ENCODE data around the gene AZIN2. TPM values are rescaled to one million over a fixed set of nuclear protein-coding genes. Genes with fewer than 3 reads are reported as not detected.
"Not testable (repeated sequence)": the region's sequence is repeated elsewhere in the genome, so short reads cannot be mapped to it uniquely, and the experiment has no call there.

AZIN2 gene
- total RNA-seq, result 12.4 TPM

DNA sequence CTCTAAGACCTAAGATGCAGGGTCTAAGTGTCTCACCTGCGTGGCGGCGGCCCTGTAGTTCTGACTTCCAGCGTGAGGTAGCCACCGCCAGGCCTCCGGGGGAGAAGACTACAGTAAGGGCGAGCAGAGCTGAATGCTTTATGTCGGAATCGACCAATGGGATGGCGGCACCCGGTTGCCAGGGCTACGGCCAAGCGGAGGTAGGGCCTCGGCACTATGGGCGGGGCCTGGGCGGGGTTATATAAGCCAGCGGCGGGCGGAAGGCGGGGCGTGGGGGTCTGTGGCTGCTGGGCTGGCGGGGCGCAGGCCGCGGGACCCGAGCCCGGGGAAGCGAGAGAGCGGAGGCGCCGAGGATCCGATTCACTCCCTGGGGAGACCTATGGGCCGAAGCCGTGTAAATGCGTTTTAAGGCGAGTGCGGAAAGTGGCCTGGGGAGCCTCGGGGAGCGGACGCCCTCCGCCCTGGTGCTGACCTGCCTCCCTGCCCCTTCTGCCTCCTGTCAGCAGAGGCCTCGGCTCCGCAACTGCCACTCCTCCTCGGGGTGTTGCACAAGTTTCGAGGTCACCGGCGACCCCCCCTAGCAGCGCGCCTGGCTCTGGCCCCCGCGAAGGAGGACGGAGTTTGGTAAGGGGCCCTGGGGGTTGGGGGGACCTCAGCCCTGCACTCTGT lies at the start of gene AZIN2:
Gene AZIN2, plus strand, starts transcription at position 269 of the 669 bp plus-strand sequence. CDS start 1,097 bp downstream, outside the sequence.
- intact Hi-C loops (cut with DNase I), result no loop called here
- DNase-seq (ENCODE audit: low spot score) (peak; percentile 99), ATAC-seq (peak; percentile 99)

DNA sequence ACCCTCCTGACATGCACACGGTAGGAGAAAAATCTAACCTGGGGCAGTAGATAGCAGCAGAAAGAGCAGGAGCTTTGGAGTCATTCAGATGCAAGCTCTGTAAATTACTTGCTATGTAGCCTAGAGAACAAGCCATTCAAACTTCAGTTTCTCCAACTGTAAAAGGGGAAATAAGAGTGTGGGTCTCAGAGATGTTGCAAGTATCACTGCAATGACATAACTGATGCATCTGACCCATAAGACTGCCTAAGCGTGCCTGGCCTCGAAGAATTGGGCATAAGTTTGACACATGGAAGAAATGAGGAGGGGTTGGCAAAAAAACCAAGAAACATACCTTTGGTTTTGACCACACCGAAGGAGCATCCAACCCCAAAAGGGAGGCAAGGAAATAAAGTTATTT lies 49.4 kb upstream of the AZIN2 start:
- ATAC-seq (no peak), DNase-seq (ENCODE audit: low spot score) (no peak)
- intact Hi-C loops (cut with DNase I), result no loop called here

DNA sequence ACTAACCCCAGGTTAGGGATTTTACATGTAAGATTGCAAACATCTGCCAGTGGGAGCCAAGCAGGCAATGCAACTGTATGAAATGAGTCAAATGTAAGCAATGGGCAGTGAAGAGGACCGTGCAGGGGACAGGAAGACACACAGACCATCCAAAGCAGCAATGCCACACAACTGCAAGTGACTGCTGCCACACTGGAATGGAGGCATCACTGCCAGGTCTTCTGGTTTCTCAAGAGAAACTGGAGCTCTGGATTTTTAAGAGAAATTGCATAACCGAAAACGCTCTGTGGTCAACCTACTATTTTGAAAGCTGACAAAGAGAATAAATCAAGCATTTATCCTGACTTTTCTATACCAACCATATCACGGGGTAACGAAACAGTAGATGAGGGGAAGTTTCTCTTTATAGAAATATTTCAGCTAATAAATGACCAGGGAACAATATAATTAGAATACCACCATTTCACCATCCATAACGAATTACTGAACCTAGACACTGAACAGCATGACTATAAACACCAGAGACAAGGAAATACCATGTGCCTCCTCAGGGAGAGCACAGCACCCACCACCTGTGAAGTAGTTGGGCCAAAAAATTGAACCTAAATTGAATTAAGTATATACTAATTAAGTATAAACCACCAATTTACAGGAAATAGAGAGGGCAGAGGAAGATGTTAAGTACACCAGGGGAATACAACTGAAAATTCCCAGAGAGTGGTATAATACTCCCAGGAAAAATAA lies 48.7 kb upstream of the AZIN2 start:
- DNase-seq (ENCODE audit: low spot score) (no peak), ATAC-seq (no peak)
- intact Hi-C loops (cut with DNase I), result no loop called here

DNA sequence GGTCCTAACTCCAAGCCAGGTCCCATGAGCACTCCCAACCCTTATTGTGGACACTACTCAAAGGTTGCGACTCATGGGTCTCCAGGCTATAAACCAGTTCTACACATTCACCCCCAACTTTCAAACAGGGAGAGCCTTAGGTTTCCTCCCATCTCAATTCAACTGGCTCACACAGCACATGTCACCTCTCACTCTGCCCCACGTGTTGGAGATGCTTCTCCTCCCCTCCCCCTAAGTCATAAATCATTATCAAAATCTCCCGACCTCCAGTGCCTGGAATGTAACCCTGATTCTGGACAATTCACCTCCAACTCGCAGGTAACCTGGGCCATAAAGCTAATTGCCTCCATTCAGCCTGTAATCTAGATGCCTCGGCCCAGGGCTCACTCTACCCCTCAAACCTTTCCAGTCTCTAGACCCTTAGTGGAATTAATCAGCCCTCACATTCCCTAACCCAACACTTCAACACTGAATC lies 44.9 kb upstream of the AZIN2 start:
- ATAC-seq (peak; percentile 9), DNase-seq (ENCODE audit: low spot score) (no peak)
- intact Hi-C loops (cut with DNase I), result no loop called here

DNA sequence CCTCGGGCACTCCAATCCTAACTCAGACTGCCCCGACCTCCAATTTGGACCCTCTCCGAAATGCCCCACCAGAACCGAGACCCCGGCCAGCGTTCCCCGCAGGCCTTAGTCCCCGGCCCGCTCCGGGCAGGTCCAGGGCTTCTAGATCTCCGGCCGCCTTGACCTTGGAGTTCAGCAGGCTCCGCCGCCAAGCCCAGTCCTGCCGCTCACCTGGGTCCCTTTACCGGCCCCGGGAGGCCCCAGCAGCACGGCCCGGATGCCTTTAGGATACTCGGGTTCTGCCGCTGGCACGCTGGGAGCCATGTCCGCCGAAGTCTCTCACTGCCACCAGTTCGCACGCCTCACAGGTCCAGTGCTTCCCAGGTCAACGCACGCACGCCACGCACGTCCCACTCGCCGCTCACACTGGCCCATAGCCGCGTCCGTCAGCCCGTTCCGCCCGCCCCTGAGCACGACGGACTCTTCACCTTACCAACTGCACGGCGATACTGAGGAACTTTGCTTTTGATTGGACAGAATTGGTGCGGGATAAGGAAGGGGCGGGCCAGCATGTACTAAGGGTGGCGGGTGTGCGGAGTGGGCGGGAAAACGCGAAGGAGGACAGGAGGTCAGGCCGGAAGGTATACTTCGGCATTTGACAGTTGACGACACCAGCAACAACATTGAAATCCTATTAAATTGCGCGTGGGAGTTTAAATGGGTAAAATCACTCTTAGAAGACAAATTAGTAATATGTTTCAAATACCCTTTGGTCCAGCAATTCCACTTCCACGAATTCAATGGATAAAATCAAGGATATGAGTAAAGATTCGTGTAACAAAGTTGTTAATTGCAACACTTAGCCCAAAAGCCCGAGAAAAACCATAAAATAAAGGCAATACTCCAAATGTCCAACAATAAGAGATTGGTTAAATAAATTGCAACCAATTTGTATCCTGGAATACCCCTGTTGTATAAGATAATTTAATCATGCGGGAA lies 44.1 kb upstream of the AZIN2 start, which contains the start of gene AK2:
Gene AK2, minus strand, starts transcription at position 358 of the 978 bp plus-strand sequence. Its CDS starts 55 bp downstream, at position 303.
- intact Hi-C loops (cut with DNase I), result no loop called here
- DNase-seq (ENCODE audit: low spot score) (peak; percentile 96), ATAC-seq (peak; percentile 100)

DNA sequence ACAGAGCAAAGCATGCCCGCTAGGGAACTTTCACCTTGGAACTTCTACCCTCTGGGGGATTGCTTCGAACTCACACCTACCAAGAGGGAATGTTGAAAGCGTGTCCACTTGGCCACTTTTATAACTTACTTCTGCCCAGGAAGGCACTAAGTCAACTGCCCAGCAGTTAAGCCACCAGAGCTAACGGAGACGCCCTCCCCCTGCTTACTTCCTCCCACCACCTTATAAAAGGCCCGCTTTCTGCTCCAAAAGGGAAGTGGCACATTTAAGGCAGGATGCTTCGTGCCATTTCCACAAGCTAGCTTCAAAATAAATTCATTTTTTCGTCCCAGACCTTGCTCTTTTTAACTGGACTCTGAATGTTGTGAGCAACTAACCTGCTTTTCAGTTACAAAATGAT lies 41.1 kb upstream of the AZIN2 start:
- DNase-seq (ENCODE audit: low spot score) (no peak), ATAC-seq (no peak)
- intact Hi-C loops (cut with DNase I), result no loop called here

DNA sequence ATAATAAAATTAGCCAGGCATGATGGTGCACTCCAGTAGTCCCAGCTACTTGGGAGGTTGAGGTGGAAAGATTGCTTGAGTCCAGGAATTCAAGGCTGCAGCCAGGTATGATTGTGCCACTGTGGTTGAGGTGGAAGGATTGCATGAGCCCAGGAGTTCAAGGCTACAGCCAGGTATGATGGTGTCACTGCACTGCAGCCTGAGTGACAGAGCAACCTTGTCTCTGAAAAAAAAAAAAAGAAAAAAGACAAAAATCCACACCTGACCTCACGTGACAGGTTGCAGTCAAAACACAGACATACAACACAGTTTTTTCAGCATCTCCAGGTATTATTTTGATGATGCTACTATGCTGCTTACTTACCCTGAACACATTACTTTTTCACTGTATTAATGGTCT lies 39.9 kb upstream of the AZIN2 start:
- DNase-seq (ENCODE audit: low spot score) (no peak), ATAC-seq (no peak)
- intact Hi-C loops (cut with DNase I), result no loop called here

DNA sequence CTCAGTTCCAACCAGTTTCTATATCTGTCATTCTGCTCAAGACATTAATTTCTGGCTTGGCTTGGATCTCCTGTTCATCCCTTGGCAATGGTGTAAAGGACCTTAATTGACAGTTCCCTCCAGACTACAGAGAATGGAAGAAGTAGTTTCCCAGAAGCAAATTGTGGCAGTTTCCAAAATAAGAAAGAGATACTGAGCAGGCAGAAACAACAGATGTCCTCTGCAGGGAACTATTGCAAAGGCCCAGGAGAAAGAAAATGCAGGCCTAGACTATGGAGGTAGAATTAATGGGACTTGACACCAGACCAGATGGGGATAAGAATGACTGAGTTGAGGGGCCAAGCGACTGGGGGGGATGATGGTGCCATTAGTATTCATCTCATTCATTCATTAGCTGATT lies 38.1 kb upstream of the AZIN2 start:
- DNase-seq (ENCODE audit: low spot score) (no peak), ATAC-seq (no peak)
- intact Hi-C loops (cut with DNase I), result no loop called here

DNA sequence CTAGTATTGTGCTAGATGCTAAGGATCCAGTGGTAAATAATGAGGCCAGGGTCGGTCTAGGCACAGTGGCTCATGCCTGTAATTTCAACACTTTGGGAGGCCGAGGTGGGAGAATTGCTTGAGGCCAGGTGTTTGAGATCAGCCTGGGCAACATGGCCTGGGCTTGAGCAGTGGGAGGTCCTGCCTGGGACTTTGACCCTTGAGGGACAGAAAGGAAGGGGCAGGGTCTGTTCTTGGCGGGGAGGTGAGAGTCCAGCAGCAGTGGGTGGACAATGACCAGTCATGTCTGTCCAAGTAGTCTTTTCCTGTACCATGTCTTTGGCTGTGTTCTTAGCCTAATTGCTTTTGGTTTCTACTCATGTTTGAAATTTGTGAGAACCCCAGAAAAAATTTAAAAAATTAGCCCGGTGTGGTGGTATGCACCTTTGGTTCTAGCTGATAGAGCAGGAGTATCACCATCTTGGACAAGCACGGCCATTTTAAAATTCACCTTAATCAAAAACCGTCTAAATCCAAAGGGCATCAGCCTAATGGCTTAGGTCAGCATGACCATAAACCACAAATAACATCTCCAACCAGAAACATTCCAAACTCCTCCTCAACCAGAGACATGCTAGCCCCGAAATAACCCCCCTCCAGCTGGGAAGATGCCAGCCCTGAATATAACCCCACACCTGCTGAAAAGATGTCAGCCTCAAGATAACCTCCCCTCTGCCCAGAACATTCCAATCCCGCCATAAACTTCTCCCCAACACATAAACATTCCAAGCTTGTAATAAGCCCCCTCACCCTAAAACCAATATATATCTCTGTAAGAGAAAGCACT lies 37.5 kb upstream of the AZIN2 start:
- DNase-seq (ENCODE audit: low spot score) (no peak), ATAC-seq (no peak)
- intact Hi-C loops (cut with DNase I), result no loop called here

DNA sequence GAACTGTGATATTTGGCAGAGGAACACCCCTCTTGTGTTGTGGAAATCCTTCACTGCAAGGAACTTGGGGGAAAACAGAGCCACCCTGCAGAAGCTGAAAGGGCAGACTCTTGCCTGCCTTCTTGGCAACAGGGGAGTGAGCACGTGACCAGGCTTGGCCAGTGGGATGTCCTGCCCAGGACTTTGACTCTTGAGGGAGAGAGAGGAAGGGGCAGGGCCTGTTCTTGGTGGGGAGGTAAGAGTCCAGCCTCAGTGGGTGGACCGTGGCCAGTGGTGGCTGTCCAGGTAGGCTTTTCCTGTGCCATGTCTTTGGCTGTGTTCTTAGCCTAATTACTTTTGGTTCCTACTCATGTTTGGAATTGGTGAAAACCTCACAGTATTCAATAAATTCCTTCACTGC lies 35.7 kb upstream of the AZIN2 start:
- no peak for DNase-seq (ENCODE audit: low spot score)
- peak; percentile 41 for ATAC-seq
- intact Hi-C loops (cut with DNase I), result no loop called here

DNA sequence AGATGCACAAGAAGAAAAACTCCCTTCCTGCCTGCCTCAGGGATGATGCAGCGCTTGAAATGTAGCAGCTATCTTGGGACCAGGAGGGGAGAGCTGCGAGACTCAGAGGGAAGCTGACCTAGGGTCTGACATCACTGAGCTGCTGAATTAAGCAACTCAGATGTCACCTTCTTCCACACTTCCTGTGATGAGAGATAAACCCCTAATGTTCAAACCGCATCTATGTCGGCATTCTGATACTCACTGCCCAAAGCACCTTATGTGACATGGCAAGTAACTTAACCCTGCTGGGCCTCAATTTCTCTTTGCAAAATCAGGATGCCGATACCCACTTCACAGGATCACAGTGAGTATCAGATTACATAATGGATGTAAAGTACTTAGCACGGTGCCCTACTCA lies 35.1 kb upstream of the AZIN2 start:
- ATAC-seq, result no peak
- DNase-seq (ENCODE audit: low spot score), result no peak
- intact Hi-C loops (cut with DNase I), result no loop called here

DNA sequence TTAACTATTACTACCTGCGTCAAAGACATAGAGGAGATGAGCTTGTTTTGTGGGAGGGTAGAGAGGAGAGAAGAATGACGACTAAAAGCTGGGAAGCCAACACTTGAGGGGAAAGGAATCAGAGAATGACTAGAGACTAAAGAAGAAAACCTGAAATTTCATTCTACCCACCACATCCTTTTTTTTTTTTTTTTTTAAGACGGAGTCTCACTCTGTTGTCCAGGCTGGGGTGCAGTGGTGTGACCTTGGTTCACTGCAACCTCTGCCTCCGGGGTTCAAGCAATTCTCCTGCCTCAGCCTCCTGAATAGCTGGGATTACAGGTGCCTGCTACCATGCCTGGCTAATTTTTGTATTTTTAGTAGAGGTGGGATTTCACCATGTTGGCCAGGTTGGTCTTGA lies 34.7 kb upstream of the AZIN2 start:
- DNase-seq (ENCODE audit: low spot score); intact Hi-C loops (cut with DNase I); ATAC-seq: not testable (repeated sequence)

DNA sequence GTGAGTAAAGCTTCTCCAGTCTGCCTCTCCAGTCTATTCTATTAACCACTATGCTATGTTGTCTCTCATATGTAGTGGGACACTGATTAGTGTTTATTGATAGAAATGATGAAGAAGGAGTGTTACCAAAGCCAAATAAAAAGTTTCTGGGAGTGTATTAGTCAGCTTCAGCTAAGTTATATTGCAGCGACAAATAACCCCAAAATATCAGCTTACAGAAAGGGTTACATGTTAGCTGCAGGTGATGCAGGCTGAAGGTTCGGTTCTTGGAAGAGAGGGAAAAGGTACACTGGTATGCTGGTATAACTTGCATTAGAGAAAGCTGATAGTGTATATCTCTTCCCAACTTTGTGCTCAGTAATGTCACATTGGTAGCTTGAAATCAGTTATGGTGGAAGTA lies 33.7 kb upstream of the AZIN2 start:
- ATAC-seq (no peak), DNase-seq (ENCODE audit: low spot score) (no peak)
- intact Hi-C loops (cut with DNase I), result no loop called here

DNA sequence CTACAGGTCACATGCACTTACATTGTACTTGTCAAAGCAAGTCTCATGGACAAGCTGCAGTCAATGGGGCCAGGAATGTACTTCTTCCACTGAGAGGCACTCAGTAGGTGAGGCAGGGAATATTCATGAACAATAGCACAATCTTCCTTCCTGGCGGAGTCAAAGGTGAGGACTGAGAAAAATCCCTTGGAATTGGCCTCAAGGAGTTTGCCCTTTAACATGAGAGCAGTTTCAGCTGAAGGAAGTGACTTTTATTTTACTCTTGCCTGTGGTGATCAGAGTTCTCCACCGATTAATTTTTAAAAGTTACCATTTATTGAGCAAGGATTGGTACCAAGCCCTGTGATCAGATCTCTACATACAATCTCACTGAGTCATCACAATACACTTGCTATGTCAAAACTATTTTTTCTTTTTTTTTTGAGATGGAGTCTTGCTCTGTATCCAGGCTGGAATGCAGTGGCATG lies 33.1 kb upstream of the AZIN2 start:
- no peak for DNase-seq (ENCODE audit: low spot score)
- intact Hi-C loops (cut with DNase I), result no loop called here
- no peak for ATAC-seq

DNA sequence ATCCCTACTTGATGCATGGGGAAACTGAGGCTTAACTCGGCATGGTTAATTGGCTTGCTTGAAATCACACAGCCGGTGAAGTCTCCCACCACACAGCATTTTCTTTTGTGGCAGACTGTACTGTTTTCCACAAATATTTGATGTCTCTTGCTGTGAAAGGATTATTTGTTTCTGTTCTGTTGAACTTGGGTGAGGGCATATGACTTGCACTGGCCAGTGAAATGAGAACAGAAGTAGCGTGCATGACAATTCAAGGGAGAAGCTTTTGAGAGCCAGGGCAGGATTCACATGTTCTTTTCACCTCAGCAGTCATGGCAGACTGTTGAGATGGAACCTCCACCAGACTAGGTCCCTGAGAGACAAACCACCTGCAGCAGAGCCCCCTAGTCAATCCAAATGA lies 32.5 kb upstream of the AZIN2 start:
- no peak for ATAC-seq
- intact Hi-C loops (cut with DNase I), result no loop called here

DNA sequence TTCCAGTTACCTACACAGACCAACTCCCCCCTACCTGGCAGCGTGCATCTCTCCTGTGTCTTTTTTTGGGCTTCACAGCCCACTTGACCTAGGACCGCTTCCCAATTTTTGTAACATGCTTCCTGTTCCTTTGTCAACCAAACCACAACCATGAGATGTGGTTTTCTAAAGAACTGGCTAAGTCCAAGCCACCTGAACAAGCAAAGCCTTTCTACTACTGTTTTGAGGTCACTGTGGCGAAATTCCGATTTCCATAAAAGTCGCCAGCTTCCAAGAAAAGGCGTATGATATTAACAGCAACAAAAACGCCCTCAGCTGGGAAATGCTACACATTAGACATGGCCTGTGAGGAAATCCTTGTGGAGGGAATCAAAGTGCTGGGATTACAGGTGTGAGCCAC lies 31.6 kb upstream of the AZIN2 start:
- ATAC-seq, result peak; percentile 36
- intact Hi-C loops (cut with DNase I), result no loop called here
- DNase-seq (ENCODE audit: low spot score), result no peak

More for the DNA sequence above, 32.5 kb upstream of the AZIN2 start:
- DNase-seq (ENCODE audit: low spot score), result no peak

DNA sequence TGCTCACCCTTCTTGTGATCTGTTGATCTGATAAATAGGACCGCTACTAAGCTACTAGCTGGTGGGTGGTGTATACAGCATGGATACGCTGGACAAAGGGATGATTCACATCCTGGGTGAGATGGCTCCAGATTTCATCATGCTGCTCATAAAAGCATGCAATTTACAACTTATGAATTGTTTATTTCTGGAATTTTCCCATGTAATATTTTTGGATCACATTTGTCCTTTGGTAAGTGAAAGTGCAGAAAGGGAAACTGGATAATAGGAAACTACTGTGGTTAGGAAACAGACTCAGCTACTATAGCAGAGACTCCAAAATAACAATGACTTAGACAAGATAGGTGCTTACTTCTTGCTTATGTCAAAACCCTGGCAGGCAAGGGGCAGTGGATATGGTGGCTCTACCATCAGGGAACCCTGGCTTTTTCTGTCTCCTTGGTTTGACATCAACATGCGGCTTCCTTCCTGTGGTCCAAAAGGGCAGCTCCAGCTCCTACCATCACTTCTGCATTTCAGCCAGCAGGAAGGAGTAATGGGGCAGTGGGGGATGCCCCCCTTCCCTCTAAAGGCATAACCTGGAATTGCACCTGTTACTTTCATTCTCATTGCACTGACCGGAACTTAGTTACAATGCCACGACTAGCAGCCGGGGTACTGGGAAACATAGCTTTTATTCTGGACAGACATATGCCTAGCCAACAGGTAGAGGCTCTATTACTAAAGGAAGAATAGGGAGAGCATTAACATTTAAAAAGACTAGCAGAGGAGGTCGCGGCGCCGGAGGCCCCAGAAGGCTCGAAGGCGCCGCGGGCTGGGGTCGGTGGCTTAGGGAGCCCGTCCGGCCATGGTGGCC lies 30.5 kb upstream of the AZIN2 start:
- no peak for DNase-seq (ENCODE audit: low spot score)
- intact Hi-C loops (cut with DNase I), result no loop called here

More for the DNA sequence above, 30.5 kb upstream of the AZIN2 start:
- peak; percentile 59 for ATAC-seq
